ENCODE results near the gene C1orf105. TPM values are rescaled to one million over a fixed set of nuclear protein-coding genes. Genes with fewer than 3 reads are reported as not detected.
"Not testable (repeated sequence)": the region's sequence is repeated elsewhere in the genome, so short reads cannot be mapped to it uniquely, and the experiment has no call there.

C1orf105 gene
- total RNA-seq, 1 donor from 2014 or later: 6.5 TPM

- intact Hi-C loops (cut with DNase I): no loop called here
- no peak for DNase-seq (ENCODE audit: low spot score)
Observed at GRCh38 chr1:172414331-172414730, 6.2 kb upstream of the C1orf105 start.

- intact Hi-C loops (cut with DNase I): no loop called here
- no peak for DNase-seq (ENCODE audit: low spot score)
Observed at GRCh38 chr1:172416496-172417035, 3.9 kb upstream of the C1orf105 start.

GRCh38 chr1:172417557-172417956, 2.9 kb upstream of the C1orf105 start:
- no peak for DNase-seq (ENCODE audit: low spot score)
- intact Hi-C loops (cut with DNase I): no loop called here

DNA sequence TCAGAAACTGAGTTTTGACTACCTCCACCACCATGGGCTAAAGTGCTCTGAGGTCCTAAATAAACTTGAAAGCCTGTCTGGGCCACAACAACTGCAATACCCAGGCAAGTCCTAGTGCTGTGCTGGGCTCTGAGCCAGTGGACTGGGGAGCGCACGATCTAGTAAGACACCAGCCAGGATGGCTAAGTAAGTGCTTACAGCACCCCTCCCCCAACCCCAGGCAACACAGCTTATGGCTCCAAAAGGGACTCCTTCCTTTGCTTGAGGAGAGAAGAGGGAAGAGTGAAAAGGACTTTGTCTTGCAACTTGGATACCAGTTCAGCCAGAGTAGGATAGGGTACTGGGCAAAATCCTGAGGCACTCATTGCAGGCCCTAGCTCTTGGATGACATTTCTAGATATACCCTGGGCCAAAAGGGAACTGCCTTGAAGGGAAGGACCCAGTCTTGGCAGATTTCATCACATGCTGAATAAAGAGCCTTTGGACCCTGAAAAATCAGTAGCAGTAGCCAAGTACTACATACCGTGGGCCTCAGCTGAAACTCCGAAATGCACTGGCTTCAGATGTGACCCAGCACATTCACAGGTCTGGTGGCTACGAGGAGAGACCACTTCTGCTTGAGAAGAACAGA, 1.6 kb downstream of the C1orf105 start:
- no peak for DNase-seq (ENCODE audit: low spot score)
- intact Hi-C loops (cut with DNase I): loop anchor here (10.0 kb wide), 1 partner anchor 617 kb away; no protein-coding TSS in a partner anchor

GRCh38 chr1:172423336-172423735, 2.9 kb downstream of the C1orf105 start:
- DNase-seq (ENCODE audit: low spot score): no peak
- intact Hi-C loops (cut with DNase I): loop anchor here (10.0 kb wide), 1 partner anchor 619 kb away; no protein-coding TSS in a partner anchor

DNA sequence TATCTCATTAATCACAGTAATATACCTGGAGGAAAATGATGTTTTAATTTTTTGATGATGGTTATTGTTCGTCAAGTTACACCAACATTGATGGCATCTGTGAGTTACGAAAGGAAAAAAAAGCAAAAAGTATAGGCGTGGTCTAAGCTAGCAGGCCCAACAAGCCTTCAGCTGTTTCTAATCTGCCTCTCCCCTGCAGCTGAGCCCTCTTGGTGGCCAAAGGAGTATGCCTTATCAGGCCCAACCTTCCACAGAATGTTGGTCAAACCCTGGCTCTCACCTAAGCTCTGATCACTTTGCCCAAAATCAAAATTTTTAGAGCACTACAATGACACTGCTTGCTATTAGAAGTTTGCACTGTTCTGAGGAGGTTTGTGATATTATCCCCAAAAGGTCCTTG, 4.9 kb downstream of the C1orf105 start:
- intact Hi-C loops (cut with DNase I): loop anchor here (10.0 kb wide), 1 partner anchor 621 kb away; no protein-coding TSS in a partner anchor
- DNase-seq (ENCODE audit: low spot score): no peak

- intact Hi-C loops (cut with DNase I): loop anchor here (10.0 kb wide), 1 partner anchor 622 kb away; no protein-coding TSS in a partner anchor
- DNase-seq (ENCODE audit: low spot score): no peak
Observed at GRCh38 chr1:172427191-172427590, 6.7 kb downstream of the C1orf105 start.

DNA sequence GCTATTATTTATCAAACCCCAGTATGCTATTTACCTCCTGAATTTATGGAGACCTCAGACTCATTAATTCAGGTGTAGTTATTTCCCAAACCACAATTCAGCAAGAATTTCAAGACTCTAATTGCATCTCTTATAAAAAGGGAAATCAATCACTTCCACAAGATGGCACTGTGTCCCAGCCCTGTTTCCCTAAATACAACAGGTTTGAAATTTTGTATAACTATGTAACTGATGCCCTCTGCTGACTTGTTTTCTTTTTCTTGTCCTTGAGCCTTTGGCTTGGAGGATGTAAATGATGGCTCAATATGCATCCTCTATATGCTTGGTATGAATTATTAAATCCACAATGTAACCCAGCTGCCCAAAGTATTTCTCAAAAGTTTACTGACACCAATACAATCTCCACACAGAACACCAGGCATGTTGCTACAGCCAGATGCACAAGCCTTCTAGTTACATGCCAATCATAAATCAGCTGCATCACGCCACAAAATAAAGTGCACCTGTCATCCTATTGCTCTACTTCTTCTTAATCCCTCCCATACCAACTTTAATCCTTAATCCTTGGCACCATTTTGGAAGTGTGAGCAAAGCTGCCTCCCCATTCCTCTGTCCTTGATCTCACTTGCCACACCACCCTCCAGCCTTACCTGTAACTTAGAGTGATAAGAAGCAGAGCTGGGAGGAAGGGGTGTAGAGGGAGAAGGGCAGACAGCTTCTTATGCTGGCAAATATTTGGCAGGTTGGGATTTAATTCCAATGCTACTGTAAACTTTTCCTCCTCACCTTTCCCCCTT, 9.0 kb downstream of the C1orf105 start:
- DNase-seq (ENCODE audit: low spot score): no peak
- intact Hi-C loops (cut with DNase I): loop anchor here (10.0 kb wide), 1 partner anchor 625 kb away; no protein-coding TSS in a partner anchor

GRCh38 chr1:172430128-172430454, 9.6 kb downstream of the C1orf105 start:
- intact Hi-C loops (cut with DNase I): no loop called here
- DNase-seq (ENCODE audit: low spot score): no peak

- no peak for DNase-seq (ENCODE audit: low spot score)
- intact Hi-C loops (cut with DNase I): no loop called here
Observed at GRCh38 chr1:172431204-172431603, 10.7 kb downstream of the C1orf105 start.

DNA sequence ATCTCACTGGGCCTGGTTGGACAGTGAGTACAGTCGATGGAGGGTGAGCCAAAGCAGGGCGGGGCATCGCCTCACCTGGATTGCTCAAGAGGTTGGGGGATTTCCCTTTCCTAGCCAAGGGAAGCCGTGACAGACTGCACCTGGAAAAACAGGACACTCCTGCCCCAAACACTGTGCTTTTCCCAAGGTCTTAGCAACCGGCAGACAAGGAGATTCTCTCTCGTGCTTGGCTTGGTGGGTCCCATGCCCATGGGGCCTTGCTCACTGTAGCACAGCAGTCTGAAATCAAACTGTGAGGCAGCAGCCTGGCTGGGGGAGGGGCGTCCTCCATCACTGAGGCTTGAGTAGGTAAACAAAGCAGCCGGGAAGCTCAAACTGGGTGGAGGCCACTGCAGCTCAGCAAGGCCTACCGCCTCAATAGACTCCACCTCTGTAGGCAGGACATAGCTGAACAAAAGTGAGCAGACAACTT, 11.3 kb downstream of the C1orf105 start:
- no peak for DNase-seq (ENCODE audit: low spot score)
- intact Hi-C loops (cut with DNase I): no loop called here

- DNase-seq (ENCODE audit: low spot score); intact Hi-C loops (cut with DNase I): not testable (repeated sequence)
Observed at GRCh38 chr1:172437183-172437582, 16.7 kb downstream of the C1orf105 start.

DNA sequence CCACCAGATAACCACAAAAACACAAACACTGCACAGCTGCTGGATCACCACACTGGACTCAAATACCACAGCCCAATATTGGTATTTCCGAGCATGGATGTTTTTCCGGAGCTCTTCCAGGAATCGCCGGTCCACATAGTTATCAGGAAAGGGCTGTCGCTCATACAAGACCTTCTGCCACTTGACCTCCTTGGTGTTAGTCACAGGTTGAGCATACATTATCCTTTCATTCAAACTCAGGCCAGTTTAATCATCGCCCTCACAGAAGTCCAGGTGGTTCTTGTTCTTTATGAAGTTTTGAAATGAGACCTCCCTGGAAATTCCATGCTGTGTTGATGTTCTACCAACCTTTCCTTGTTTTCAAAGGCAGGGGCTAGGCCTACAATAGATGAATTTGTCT, 21.9 kb downstream of the C1orf105 start:
- intact Hi-C loops (cut with DNase I): loop anchor here (10.0 kb wide), 1 partner anchor 438 kb away; no protein-coding TSS in a partner anchor
- no peak for DNase-seq (ENCODE audit: low spot score)

DNA sequence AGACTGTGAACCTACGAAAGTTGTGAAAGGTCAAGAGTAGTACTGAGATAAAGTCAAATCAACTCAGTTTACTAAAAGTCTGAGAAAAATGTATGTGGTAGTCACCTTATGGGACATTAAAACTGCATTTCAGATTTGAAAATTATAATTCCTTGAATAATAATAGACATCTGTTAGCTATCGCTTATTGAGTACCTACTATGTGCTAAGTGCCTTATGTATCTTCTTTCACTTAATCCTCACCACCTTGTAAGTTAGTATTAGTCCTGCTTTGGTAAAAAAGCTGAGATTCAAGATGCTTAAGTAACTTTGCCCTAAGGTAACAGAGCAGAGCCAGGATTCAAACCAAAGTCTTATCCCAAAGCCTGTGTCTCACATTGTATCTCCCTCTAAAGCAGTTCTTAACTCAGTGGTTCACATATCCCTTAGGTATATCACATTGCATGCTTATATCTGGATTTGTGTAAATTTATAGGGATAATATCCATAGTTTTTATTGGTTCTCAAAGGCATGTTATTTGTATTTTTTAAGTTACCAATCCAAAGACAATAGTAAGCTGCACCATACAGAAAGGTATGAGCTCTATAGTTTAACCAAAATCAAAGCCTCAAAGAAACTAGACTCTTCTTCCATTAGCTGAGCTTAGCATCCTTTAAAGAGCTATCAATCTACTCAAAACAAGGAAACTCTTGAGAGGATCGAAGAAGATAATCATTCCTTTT, 22.5 kb downstream of the C1orf105 start:
- no peak for DNase-seq (ENCODE audit: low spot score)
- intact Hi-C loops (cut with DNase I): loop anchor here (10.0 kb wide), 1 partner anchor 438 kb away; no protein-coding TSS in a partner anchor

- DNase-seq (ENCODE audit: low spot score): peak; percentile 97
- intact Hi-C loops (cut with DNase I): loop anchor here (2.0 to 10.0 kb wide), 2 partner anchors 89 to 439 kb away; partner anchors contain the start of gene SUCO
Observed at GRCh38 chr1:172443666-172444453, 23.4 kb downstream of the C1orf105 start, which contains the start of gene PIGC. TSS of gene PIGC (minus strand) at chr1:172444069. CDS start at chr1:172442622, 1,447 bp downstream.

- no peak for DNase-seq (ENCODE audit: low spot score)
- intact Hi-C loops (cut with DNase I): loop anchor here (10.0 kb wide), 1 partner anchor 442 kb away; no protein-coding TSS in a partner anchor
Observed at GRCh38 chr1:172446547-172446946, 26.1 kb downstream of the C1orf105 start.

GRCh38 chr1:172447641-172448040, 27.2 kb downstream of the C1orf105 start:
- DNase-seq (ENCODE audit: low spot score): no peak
- intact Hi-C loops (cut with DNase I): loop anchor here (10.0 kb wide), 1 partner anchor 443 kb away; no protein-coding TSS in a partner anchor

- no peak for DNase-seq (ENCODE audit: low spot score)
- intact Hi-C loops (cut with DNase I): loop anchor here (10.0 kb wide), 1 partner anchor 444 kb away; no protein-coding TSS in a partner anchor
Observed at GRCh38 chr1:172448995-172449584, 28.6 kb downstream of the C1orf105 start.
